T-helper 2 cell treated with Interferon-gamma antibody and Interleukin-4, amounts not matched to agents 5 μg/mL and 100 μg/mL, for 36 hours (primary cell): ENCODE data around the gene ATP2B2.
A peak's percentile ranks its signal among the peaks of the same experiment; 100 is the strongest.

Source experiments
- DNase-seq: peaks from one replicate; pipeline ENCODE4 v3.0.0; 2021; ENCODE audit warnings: low spot score
- H3K27ac Mint-ChIP-seq: one replicate; pipeline ENCODE4 v1.8.0; 2021; ENCODE audit warnings: mild to moderate bottlenecking, mixed read lengths
- H3K27me3 Mint-ChIP-seq: one replicate; pipeline ENCODE4 v1.8.0; 2021; ENCODE audit warnings: low read depth, mixed read lengths
- H3K36me3 Mint-ChIP-seq: one replicate; pipeline ENCODE4 v1.8.0; 2021; ENCODE audit warnings: low read depth, mixed read lengths
- H3K4me1 Mint-ChIP-seq: one replicate; pipeline ENCODE4 v1.8.0; 2021; ENCODE audit warnings: low read depth, mixed read lengths
- H3K4me3 Mint-ChIP-seq: one replicate; pipeline ENCODE4 v1.8.0; 2022; ENCODE audit warnings: mild to moderate bottlenecking, moderate library complexity, mixed read lengths
- H3K9me3 Mint-ChIP-seq: one replicate; pipeline ENCODE4 v1.8.0; 2021; ENCODE audit warnings: mixed read lengths

Gene ATP2B2

DNA sequence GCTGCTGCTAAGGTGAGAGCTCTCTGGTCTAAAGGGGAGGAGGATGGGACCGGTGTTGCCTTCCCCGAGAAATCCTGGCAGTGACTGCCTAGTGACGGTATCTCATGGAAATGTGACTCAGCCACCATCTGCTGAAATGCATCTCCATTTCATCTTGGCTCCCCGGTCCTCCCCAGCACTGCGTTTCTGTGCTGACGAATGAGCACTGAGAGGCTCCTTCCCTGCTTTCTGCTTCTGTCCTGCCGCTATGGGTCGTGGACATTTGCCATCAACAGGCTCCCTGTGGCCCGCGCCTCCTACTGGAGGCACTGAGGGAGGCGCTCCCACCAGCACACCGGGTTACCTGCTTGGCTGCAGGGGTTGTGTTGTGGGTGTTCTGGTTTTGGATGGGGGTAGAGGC is 170.9 kb downstream of the ATP2B2 start:
- Mint-ChIP-seq H3K9me3 (no peaks in the 10 kb centered on the region), H3K4me1 (peaks cover 5% of the 10 kb centered on the region), H3K27me3 (peaks cover under 1% of the 10 kb centered on the region), H3K36me3 (no peaks in the 10 kb centered on the region), H3K27ac (no peak overlapping the region), H3K4me3 (no peak overlapping the region)
- no peak for DNase-seq

DNA sequence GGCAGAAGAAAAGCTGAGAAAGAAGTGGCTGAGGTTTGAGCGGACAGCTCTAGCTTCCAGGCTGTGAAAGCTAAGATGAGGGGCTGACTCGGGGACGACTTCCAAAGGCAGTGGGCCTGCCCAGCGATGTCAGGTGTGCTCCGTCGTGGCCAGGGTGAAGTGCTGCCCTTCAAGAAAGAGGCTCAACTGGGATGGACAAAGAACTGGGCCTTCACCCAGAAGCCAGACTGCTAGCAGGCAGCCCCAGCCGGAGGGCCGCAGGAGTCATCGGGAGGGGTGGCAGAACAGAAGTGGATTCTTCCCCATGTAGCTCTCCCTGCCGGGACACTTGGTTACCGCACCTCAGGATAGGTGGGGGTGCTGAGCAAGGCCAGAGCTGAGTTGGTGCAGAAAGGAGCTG is 171.3 kb downstream of the ATP2B2 start:
- Mint-ChIP-seq H3K4me3 (no peak overlapping the region), H3K27me3 (peaks cover 5% of the 10 kb centered on the region), H3K4me1 (peaks cover 5% of the 10 kb centered on the region), H3K27ac (no peak overlapping the region), H3K36me3 (no peaks in the 10 kb centered on the region), H3K9me3 (no peaks in the 10 kb centered on the region)
- DNase-seq = no peak

GRCh38 chr3:10333349-10333650 is 172.1 kb downstream of the ATP2B2 start:
- no peak overlapping the region for H3K4me3 Mint-ChIP-seq
- H3K9me3 Mint-ChIP-seq = no peaks in the 10 kb centered on the region
- H3K27ac Mint-ChIP-seq = peak overlapping the region; percentile 35
- H3K36me3 Mint-ChIP-seq = no peaks in the 10 kb centered on the region
- no peak for DNase-seq
- H3K27me3 Mint-ChIP-seq = peaks cover 12% of the 10 kb centered on the region
- H3K4me1 Mint-ChIP-seq = peaks cover 3% of the 10 kb centered on the region

GRCh38 chr3:10332481-10333348 is 172.7 kb downstream of the ATP2B2 start:
- no peak overlapping the region for H3K4me3 Mint-ChIP-seq
- no peaks in the 10 kb centered on the region for H3K9me3 Mint-ChIP-seq
- peaks cover 3% of the 10 kb centered on the region for H3K4me1 Mint-ChIP-seq
- DNase-seq = no peak
- H3K27ac Mint-ChIP-seq = no peak overlapping the region
- H3K27me3 Mint-ChIP-seq = peaks cover 14% of the 10 kb centered on the region
- no peaks in the 10 kb centered on the region for H3K36me3 Mint-ChIP-seq

GRCh38 chr3:10331320-10331719 is 174.1 kb downstream of the ATP2B2 start:
- Mint-ChIP-seq H3K36me3 (no peaks in the 10 kb centered on the region), H3K27me3 (peaks cover 26% of the 10 kb centered on the region), H3K4me1 (peaks cover 3% of the 10 kb centered on the region), H3K4me3 (no peak overlapping the region), H3K27ac (no peak overlapping the region), H3K9me3 (no peaks in the 10 kb centered on the region)
- no peak for DNase-seq

DNA sequence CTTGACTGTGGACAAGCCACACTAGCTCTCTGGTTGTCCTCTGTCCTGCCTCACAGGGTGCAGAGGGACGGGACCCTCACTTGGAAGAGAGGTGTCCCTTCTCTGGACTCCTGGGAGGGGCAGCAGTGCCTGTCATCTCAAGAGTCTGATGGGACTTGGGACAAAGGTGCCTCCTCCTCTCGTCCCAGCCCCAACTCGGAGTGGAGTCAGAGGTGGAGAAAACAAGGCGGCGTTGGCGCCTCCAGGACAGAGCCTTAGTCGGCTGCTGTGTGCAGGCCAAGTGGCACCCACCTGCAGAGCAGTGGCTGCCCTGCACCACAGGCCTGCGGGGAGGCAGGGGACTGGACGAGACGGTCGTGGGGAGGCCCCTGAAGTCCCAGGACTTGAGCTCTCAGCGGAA is 175.1 kb downstream of the ATP2B2 start:
- H3K27me3 Mint-ChIP-seq = peaks cover 30% of the 10 kb centered on the region

GRCh38 chr3:10329495-10330015 is 175.8 kb downstream of the ATP2B2 start:
- H3K36me3 Mint-ChIP-seq = no peaks in the 10 kb centered on the region
- no peak for DNase-seq
- no peak overlapping the region for H3K27ac Mint-ChIP-seq
- no peaks in the 10 kb centered on the region for H3K9me3 Mint-ChIP-seq
- peaks cover 30% of the 10 kb centered on the region for H3K27me3 Mint-ChIP-seq
- no peak overlapping the region for H3K4me3 Mint-ChIP-seq
- H3K4me1 Mint-ChIP-seq = no peaks in the 10 kb centered on the region

More for the DNA sequence above, 175.1 kb downstream of the ATP2B2 start:
- Mint-ChIP-seq H3K4me3 (no peak overlapping the region), H3K27ac (no peak overlapping the region), H3K9me3 (no peaks in the 10 kb centered on the region), H3K4me1 (peaks cover 3% of the 10 kb centered on the region), H3K36me3 (no peaks in the 10 kb centered on the region)
- no peak for DNase-seq

DNA sequence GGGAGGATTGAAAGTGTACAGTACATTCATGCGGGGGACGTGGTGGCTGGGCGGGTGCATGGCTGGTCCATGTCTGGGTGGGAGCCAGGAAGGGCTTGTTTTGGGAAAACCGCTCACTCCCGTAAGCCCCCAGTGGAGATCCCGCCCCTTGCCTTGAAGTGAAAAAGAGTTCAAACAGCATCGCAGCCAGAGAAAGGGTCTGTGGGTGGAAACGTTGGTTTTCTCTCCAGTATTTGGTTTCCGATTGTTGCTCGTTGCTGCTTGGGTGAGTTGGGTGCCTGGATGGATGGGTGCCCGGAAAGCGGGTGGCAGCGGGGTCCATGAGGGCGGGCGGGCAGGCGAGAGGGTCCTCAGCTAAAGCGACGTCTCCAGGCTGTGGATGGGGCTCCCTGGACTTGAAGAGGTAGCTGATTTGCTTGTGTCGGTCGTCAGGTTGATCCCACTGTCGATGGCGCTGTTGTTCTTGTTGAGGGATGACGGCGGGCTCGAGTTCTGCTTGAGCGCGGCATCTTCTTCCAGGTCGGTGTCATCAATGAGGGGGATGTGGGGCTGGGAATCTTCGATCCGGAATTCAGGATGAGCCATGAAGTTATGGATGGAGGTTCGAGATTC is 176.8 kb downstream of the ATP2B2 start:
- Mint-ChIP-seq H3K27ac (no peak overlapping the region), H3K4me1 (no peaks in the 10 kb centered on the region), H3K4me3 (no peak overlapping the region), H3K27me3 (peaks cover 30% of the 10 kb centered on the region), H3K36me3 (no peaks in the 10 kb centered on the region), H3K9me3 (no peaks in the 10 kb centered on the region)
- no peak for DNase-seq

- Mint-ChIP-seq H3K4me1 (no peaks in the 10 kb centered on the region), H3K27me3 (peaks cover 30% of the 10 kb centered on the region), H3K27ac (no peak overlapping the region)
Measured at GRCh38 chr3:10327592-10327991, 177.8 kb downstream of the ATP2B2 start.

GRCh38 chr3:10322352-10322710 is 183.1 kb downstream of the ATP2B2 start:
- Mint-ChIP-seq H3K36me3 (peaks cover 10% of the 10 kb centered on the region), H3K27me3 (peaks cover 12% of the 10 kb centered on the region), H3K9me3 (no peaks in the 10 kb centered on the region), H3K27ac (peak overlapping the region; percentile 24), H3K4me3 (no peak overlapping the region), H3K4me1 (peaks cover 19% of the 10 kb centered on the region)
- peak; percentile 18 for DNase-seq

More at GRCh38 chr3:10327592-10327991, 177.8 kb downstream of the ATP2B2 start:
- no peaks in the 10 kb centered on the region for H3K36me3 Mint-ChIP-seq
- H3K4me3 Mint-ChIP-seq = no peak overlapping the region
- no peaks in the 10 kb centered on the region for H3K9me3 Mint-ChIP-seq
- DNase-seq = no peak

GRCh38 chr3:10321630-10322351 is 183.6 kb downstream of the ATP2B2 start:
- Mint-ChIP-seq H3K27ac (peak overlapping the region; percentile 69), H3K4me3 (peak overlapping the region; percentile 95), H3K4me1 (peaks cover 19% of the 10 kb centered on the region), H3K36me3 (peaks cover 10% of the 10 kb centered on the region), H3K27me3 (peaks cover 8% of the 10 kb centered on the region), H3K9me3 (no peaks in the 10 kb centered on the region)
- no peak for DNase-seq

- peak overlapping the region; percentile 95 for H3K4me3 Mint-ChIP-seq
- H3K4me1 Mint-ChIP-seq = peaks cover 19% of the 10 kb centered on the region
- H3K27ac Mint-ChIP-seq = peak overlapping the region; percentile 93
- DNase-seq = no peak
- H3K27me3 Mint-ChIP-seq = no peaks in the 10 kb centered on the region
- H3K36me3 Mint-ChIP-seq = peaks cover 10% of the 10 kb centered on the region
- no peaks in the 10 kb centered on the region for H3K9me3 Mint-ChIP-seq
Measured at GRCh38 chr3:10320320-10320677, 185.1 kb downstream of the ATP2B2 start.

DNA sequence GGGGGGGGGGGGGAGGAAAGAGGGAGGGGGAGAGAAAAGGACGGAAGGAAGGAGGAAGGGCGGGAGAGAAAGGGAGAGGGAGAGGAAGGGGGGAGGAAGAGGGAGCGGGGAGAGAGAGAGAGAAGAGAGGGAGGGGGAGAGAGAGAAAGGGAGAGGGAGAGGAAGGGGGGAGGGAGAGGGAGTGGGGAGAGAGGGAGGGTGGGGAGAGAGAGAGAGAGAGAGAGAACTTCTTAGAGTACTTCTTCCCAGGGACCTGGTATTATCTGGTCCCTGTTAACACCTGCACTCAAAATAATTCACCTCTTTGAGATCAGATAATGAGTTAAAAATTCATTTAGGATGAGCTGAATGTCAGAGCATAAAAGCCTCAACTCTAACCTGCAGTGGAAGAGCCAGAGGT is 185.6 kb downstream of the ATP2B2 start:
- H3K9me3 Mint-ChIP-seq = no peaks in the 10 kb centered on the region
- peaks cover 19% of the 10 kb centered on the region for H3K4me1 Mint-ChIP-seq
- no peak for DNase-seq
- no peaks in the 10 kb centered on the region for H3K27me3 Mint-ChIP-seq
- H3K4me3 Mint-ChIP-seq = peak overlapping the region; percentile 95
- H3K36me3 Mint-ChIP-seq = peaks cover 10% of the 10 kb centered on the region
- peak overlapping the region; percentile 93 for H3K27ac Mint-ChIP-seq

DNA sequence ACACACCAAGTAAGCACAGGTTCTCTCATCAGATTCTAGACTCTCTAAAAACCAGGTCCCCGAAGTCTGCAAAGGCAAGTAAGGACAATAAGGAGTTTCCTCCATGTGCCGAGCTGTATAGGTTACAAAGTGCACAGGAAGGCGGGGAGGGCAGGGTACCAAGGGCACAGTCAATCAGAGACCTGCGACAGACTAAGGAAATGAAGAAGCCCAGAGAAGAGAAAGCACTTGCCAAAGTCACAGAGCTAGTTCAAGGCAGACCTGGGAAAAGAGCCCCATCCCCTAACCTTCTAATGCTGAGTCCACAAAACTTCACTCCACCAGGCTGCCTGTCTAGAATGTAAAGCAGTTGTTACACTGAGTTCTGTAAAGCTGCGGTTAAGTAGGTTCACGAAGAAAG is 186.1 kb downstream of the ATP2B2 start:
- Mint-ChIP-seq H3K9me3 (no peaks in the 10 kb centered on the region), H3K36me3 (peaks cover 13% of the 10 kb centered on the region), H3K4me1 (peaks cover 19% of the 10 kb centered on the region), H3K27me3 (no peaks in the 10 kb centered on the region), H3K4me3 (peak overlapping the region; percentile 79), H3K27ac (peak overlapping the region; percentile 76)
- DNase-seq = no peak
